ENCODE data around the gene PDGFRB. TPM values are rescaled to one million over a fixed set of nuclear protein-coding genes. Genes with fewer than 3 reads are reported as not detected.

Gene PDGFRB
- total RNA-seq, 3 donors from 2014 or later, result 53.7 to 243 (median 146) TPM

- H3K4me1 ChIP-seq, result no peaks in the 10 kb centered on the region
- no peak for TF ChIP-seq CTCF (IDR thresholded peaks at IDR 0.05)
- TF ChIP-seq POLR2AphosphoS5 (IDR thresholded peaks at IDR 0.05), result no peak
- TF ChIP-seq POLR2A (IDR thresholded peaks at IDR 0.05), result no peak
- intact Hi-C loops (cut with DNase I; ENCODE audit: low total_unique reads), result no loop called here
Observed at GRCh38 chr5:150064681-150065220, 90.9 kb downstream of the PDGFRB start.

More at GRCh38 chr5:150064681-150065220, 90.9 kb downstream of the PDGFRB start:
- H3K36me3 ChIP-seq, result no peaks in the 10 kb centered on the region
- no peak overlapping the region for H3K4me3 ChIP-seq
- H3K27ac ChIP-seq, result no peak overlapping the region
- no peaks in the 10 kb centered on the region for H3K9me3 ChIP-seq
- no peak for DNase-seq (ENCODE audit: low spot score in 2 of 2)
- H3K27me3 ChIP-seq, result no peaks in the 10 kb centered on the region

Other genes starting within 250 kb of the PDGFRB start
- gene PDE6A, start 211.1 kb downstream of the PDGFRB start, total RNA-seq, result under 1 TPM in 2 of 3 donors, not detected in 1; under 0.01 to 0.15 TPM
- gene SLC26A2, start 195.1 kb downstream of the PDGFRB start, total RNA-seq, result 100 to 1,000 TPM in 1 of 3 donors, 10 to 100 TPM in 2; 10.6 to 103 (median 30.2) TPM
- 10 to 100 TPM in 1 of 3 donors, 1 to 10 TPM in 2; 5.6 to 11.0 (median 5.6) TPM for gene TIGD6, start 155.2 kb downstream of the PDGFRB start, total RNA-seq
- gene HMGXB3, start 155.1 kb downstream of the PDGFRB start, total RNA-seq, result 10 to 100 TPM; 35.2 to 80.9 (median 57.7) TPM
- 10 to 100 TPM; 11.5 to 79.0 (median 24.1) TPM for gene CSF1R, start 69.3 kb downstream of the PDGFRB start, total RNA-seq
- 1 to 10 TPM in 1 of 3 donors, not detected in 2; 1.3 TPM for gene CDX1, start 10.9 kb upstream of the PDGFRB start, total RNA-seq
- gene SLC6A7, start 34.2 kb upstream of the PDGFRB start, total RNA-seq, result under 1 TPM in 2 of 3 donors, not detected in 1; 0.15 to 0.16 TPM
- gene CAMK2A, start 133.9 kb upstream of the PDGFRB start, total RNA-seq, result under 1 TPM in 1 of 3 donors, not detected in 2; under 0.01 TPM
- 1 to 10 TPM in 1 of 3 donors, under 1 TPM in 2; 0.48 to 1.3 (median 0.98) TPM for gene ARSI, start 147.1 kb upstream of the PDGFRB start, total RNA-seq
- 10 to 100 TPM; 20.6 to 37.7 (median 36.1) TPM for gene TCOF1, start 201.9 kb upstream of the PDGFRB start, total RNA-seq

Measured in breast epithelium (tissue), 4 donors.